GM18951 (cell line): ENCODE results near the gene TBC1D14.

Source experiments
- POLR2A ChIP-seq: IDR thresholded peaks from 4 replicates; pipeline ENCODE4 v1.6.1; 2011; ENCODE audit warnings: mild to moderate bottlenecking; ENCODE audit not compliant: insufficient read length, insufficient read depth; ENCODE audit errors: extremely low read depth
- in situ Hi-C: fragments of 300-500 bp; cut with MboI; formaldehyde crosslinking; loops from one replicate; pipeline ENCODE4 v1.12.0; 2022; ENCODE audit warnings: low sequenced_read_pairs, mixed read lengths, inconsistent platforms; ENCODE audit not compliant: unreplicated experiment

Gene TBC1D14

DNA sequence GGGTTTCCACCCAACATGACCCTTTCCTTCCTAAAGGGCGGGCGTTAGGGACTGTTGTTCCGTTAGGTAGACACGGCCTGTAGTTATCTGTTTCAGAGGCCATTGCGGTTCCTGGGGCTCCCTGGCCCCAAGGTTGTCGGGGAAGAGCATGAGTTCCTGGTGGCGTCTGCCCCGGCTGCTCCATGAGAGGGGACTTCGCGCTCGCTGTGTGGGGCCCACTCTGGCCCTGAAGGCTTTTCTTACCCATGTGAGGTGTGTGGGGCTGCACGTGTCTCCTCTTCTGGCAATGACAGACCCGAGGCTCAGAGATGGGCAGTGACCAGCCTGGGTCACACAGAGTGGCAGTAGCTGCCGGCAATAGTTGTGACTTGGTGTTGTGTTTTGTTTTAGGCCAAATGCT, 142.7 kb downstream of the TBC1D14 start:
- in situ Hi-C loops = no loop called here
- TF ChIP-seq POLR2A = no peak

DNA sequence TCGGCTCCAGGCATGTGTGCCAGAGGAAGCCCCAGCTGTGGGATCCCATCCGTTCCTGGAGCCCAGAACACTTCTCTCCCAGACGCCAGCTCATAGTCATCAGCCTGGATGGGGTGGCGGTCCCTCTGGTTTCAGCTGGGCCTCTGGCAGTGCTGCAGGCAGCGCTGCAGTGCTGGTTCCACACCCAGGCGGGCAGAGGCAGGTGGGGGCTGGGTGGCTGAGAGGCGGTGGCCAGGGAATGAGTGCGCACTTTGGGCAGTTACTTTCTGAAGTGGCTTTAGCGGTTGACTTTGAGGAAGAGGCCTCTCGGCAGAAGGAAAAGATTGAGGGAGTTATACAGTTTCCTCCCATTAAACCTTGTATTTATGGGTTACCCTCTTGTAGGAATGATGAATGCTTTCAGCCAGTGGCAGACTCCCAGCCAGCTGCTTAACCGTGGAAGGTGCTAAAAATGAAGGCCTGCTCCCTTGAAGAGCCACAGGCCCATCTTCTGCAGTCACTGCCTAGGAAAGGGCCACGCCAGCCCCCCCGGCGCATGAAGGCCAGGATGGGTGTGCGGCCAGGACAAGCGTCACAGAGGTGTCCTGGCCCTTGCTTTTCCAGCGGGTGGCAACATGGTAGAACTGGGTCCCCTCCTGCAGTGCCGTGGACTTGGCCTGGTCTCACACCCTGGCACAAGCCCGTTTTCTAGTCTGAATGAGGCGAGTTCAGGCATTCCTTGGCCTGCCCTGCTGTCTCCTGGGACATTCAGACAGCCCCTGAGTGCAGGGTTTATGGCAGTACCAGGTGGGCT, 143.5 kb downstream of the TBC1D14 start:
- no peak for TF ChIP-seq POLR2A
- in situ Hi-C loops = no loop called here

DNA sequence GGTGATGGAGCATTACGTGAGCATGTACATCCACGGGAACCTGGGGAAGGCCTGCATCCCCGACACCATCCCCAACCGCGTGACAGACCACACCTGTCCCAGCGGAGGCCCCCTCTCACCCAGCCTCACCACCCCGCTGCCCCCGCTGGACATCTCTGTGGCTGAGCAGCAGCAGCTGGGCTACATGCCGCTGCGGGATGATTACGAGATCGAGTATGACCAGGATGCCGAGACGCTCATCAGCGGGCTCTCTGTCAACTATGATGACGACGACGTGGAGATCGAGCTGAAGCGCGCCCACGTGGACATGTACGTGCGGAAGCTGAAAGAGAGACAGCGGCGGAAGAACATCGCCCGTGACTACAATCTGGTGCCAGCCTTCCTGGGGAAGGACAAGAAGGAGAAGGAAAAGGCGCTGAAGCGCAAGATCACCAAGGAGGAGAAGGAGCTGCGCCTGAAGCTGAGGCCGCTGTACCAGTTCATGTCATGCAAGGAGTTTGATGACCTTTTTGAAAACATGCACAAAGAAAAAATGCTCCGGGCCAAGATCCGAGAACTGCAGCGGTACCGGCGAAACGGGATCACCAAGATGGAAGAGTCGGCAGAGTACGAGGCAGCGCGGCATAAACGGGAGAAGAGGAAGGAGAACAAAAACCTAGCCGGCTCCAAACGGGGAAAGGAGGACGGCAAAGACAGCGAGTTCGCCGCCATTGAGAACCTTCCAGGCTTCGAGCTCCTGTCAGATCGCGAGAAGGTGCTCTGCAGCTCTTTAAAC, 144.7 kb downstream of the TBC1D14 start:
- in situ Hi-C loops = no loop called here
- TF ChIP-seq POLR2A = no peak

DNA sequence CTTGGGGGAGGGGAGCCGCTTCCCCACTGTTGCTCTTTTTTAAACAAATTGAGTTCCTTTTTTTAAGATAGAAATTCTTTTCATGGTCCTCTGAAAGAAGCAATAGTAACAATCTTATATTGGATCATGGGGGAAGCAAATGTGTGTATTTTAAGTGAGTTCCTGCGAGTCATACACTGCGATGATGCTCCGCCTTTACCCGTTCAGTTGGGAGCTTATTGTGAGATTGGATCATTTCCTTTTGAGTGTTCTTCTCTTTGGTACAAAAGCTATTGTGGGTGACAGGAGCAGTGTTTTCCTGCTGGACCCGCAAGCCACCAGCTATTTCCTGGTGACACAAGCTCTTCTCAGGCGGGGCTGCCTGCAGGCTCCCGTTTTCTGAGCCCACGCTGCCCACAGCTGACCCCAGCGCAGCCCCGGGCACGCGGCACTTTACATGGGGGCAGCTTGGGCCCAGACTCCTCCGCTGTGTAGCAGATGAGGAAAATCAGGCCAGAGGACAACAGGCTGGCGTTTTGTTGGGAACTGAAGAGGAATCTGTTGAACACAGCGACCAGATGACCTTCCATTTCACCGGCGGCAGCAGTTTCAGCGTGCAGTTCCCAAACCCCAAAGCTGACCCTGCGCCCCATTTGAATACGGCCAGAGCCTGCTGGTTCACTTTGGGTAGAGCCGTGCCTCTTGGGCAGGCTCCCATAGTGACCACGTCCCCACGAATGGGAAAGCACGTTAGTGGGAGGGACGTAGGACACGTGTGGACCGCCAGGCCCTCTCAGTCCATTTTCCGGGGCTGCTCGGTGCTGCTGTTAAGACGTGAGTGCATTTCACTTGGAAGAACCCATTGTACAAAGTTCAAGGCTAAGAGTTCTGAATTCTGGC, 145.7 kb downstream of the TBC1D14 start:
- in situ Hi-C loops = no loop called here
- no peak for TF ChIP-seq POLR2A

DNA sequence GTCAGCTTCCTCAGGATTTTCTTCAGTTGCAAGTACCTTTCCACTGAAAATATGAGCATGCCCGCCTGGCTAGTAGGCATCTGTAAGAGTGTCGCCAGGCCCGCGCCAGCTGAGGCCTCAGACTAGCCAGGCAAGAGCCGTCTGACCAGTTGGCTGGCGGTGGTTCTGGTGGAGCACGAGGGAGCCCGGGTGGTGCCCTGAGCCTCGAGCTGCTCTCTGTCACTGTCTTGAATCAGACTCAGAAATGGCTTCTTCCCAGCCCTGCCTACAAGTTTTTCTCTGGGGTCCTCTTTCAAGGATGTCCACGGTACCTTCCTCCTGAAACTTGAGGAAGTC, 146.3 kb downstream of the TBC1D14 start:
- no peak for TF ChIP-seq POLR2A
- in situ Hi-C loops = no loop called here

DNA sequence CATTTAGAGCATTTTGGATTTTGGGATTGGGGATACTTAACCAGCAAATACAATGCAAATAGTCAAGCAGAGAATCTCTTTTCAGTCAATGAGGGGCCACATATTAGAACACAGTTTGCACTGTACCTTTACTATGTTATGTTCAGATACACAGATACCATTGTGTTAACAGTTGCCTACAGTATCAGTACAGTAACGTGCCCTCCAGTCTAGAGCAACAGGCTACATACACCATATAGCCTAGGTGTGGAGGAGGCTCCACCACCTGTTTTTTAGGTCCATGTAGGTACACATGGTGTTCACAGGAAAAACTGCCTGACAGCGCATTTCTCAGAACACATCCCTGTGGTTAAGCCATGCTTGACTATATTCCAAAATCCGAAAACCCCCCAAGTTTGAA, 149.2 kb downstream of the TBC1D14 start:
- in situ Hi-C loops = no loop called here
- no peak for TF ChIP-seq POLR2A

DNA sequence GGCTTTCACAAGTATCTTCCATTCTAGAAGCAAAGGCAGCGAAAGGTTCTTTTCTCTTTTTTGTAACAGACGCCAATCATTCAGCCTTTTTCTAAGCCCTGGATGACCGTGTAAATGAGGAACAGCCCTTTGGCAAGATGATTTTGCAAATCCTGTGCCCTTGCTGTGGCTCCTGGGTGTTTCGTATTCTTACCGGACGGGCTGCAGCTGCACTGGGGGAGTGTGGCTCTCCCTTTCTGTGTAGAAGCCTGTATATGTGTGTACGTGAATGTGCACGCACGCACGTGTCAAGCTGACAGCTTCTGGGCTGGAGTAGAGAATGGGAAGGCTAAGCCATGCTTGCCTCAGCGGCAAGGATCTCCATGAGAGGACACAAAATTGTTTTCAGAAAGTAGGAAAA, 150.0 kb downstream of the TBC1D14 start:
- TF ChIP-seq POLR2A = no peak
- in situ Hi-C loops = loop anchor here (10.0 kb wide), 1 partner anchor 335 kb away; no protein-coding TSS in a partner anchor

DNA sequence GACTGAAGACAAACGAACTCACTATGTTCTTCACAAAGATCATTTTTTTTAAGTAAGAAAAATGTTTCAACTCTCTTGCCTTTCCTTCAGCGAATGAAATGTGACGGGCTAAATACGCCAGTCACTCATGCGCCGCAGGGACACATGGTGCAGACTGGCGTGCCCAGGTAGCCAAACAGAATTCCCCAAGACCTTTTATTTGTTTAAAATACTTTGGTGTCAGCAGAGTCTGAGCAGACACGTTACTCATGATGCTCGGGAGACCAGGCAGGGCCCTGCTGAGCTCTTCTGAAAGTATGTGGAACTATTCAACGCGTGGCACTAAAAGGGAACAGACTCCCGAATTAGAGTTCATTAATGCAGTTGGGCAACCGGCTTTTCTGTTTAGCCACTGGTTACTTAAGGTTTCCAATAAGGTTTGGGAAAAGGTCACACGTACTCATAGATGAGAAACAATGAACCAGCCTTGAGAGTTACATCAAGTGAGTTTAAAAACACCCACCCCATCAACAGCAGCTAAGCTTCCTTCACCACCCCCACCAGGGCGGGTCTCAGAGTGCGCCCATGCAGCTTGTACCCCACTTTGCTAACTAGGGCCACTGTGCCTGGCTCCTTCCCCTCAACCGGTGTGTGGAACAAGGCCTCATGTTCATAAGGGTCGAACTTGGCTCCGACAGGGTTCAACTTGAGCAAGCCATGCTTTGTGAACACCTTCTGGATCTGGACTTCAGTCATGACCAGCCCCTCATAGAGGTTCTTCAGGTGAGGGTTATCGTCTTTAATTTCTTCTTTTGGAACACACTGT, 150.9 kb downstream of the TBC1D14 start:
- in situ Hi-C loops = loop anchor here (10.0 kb wide), 1 partner anchor 336 kb away; no protein-coding TSS in a partner anchor
- TF ChIP-seq POLR2A = no peak

DNA sequence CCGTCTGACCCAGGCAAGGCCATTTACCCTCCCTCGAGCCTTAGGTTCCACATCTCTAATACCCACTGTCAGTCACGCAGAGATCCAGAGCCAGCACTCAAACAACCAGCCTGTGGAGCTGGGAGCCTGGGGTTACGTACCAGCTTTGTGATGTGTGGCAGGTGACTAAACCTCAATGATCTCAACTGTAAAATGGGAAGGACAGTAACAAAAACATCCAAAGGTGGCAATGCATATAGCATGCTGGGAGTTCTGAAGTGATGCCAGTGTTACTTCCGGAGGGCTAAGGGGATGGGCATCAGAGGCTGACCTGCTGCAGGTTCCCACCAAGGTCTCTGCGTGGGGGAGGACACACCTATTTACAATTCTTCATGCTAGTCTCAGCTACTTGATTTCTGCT, 152.2 kb downstream of the TBC1D14 start:
- no peak for TF ChIP-seq POLR2A
- in situ Hi-C loops = loop anchor here (10.0 kb wide), 1 partner anchor 337 kb away; no protein-coding TSS in a partner anchor

DNA sequence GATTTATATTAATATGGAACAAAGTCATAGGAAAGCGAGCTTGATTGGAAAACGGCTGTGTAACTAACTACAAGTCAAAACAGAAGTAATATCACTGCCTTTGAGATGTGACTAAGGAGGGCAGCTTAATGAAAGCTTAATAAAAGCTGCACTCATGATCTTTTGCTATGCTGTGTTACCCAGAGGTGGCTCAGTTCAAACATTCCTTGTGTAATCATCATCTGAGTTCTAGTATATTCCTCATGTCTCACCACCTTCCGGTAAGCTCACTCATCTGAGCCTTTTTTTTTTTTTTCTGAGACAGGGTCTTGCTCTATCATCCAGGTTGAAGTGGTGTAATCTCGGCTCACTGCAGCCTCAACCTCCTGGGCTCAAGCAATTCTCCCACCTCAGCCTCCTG, 153.2 kb downstream of the TBC1D14 start:
- in situ Hi-C loops = loop anchor here (10.0 kb wide), 1 partner anchor 338 kb away; no protein-coding TSS in a partner anchor
- TF ChIP-seq POLR2A = no peak

DNA sequence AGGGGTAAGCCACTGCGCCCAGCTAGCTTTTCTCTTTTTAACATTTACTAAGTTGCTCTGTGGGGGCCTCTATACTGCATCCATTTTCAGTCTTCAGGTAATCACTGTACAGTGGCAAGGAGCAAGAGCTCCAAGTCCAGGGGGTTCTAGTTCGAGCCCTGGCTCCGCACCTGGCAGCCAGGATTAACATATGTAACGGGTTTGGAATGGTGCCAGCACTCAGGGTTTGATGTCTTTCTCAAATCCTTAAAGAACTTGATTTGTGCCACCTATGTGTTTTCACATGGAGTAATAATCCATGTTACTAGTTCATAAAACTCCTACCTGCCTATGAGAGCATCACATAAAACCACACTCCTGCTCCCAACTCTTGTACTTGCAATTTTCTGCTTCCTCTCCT, 153.7 kb downstream of the TBC1D14 start:
- in situ Hi-C loops = loop anchor here (10.0 kb wide), 1 partner anchor 339 kb away; no protein-coding TSS in a partner anchor
- TF ChIP-seq POLR2A = no peak

DNA sequence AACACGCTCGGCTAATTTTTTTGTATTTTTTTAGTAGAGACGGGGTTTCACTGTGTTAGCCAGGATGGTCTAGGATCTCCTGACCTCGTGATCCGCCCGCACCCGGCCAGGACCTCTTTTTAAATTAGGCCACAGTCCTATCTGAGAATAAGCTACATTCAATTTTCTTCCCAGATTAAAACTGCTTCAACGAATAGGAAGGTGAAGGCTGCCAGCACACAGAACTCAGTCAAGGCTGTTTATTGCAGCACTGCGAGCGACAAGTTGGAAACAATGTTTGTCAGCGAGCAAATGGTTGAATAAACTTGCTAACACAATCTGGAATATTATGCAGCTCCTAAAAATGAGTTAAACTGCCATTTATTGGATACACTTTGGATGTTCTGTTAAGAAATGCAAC, 156.4 kb downstream of the TBC1D14 start:
- in situ Hi-C loops = loop anchor here (10.0 kb wide), 1 partner anchor 341 kb away; no protein-coding TSS in a partner anchor
- no peak for TF ChIP-seq POLR2A
